ENCODE measurements around the gene CASP6. TPM values are rescaled to one million over a fixed set of nuclear protein-coding genes. Genes with fewer than 3 reads are reported as not detected.
A peak's percentile ranks its signal among the peaks of the same experiment; 100 is the strongest.

The CASP6 gene
- total RNA-seq: 45.3 and 47.9 TPM in 2 replicates

DNA sequence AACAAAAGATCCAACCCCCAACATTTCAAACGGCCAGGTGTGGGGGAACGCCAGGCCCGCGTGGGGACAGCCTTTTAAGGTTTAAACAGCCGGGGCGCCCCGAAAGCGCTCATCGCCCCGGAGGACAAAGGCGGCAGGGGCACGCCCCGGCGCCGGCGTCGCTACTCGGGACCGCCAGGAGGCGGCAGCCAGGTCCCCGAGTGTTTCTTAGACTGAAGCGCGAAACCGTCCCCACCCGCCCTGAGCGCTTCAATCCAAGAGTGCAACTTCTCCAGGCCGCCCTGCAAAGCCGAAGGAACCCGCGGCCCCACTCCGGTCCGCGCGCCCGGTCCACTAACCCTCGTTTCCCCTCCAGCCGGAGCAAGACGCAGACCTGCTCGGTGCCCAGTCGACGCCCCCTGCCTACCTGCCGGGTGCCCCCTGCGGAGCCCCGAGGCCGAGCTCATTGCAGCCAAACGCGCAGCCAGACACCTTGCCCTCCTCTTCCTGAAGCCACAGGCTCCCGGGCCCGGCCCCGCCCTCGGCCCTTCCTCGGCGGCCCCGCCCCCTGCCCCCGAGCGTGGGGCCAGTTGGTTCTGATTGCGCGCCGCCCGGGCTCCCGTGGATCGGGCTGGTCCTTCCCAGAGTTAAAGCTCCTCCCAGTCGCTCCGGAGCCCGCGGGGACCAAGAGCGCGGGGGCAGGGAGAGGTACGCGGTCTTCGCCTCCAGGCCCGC is at the start of gene CASP6:
CASP6 (minus strand) TSS at position 496 of the 714 bp plus-strand sequence; CDS start at position 446, 50 bp downstream.
- DNase-seq (ENCODE audit: low read depth in 2 of 2): peak in 1 of 2 donors; percentile 80

- no peak for DNase-seq (ENCODE audit: low read depth in 2 of 2)
These were observed 49.3 kb upstream of the CASP6 start for GRCh38 chr4:109752525-109752924.

GRCh38 chr4:109751852-109752251 is 48.6 kb upstream of the CASP6 start:
- no peak for DNase-seq (ENCODE audit: low read depth in 2 of 2)

GRCh38 chr4:109750652-109751244 is 47.5 kb upstream of the CASP6 start:
- no peak for DNase-seq (ENCODE audit: low read depth in 2 of 2)

- no peak for DNase-seq (ENCODE audit: low read depth in 2 of 2)
These were observed 46.3 kb upstream of the CASP6 start for GRCh38 chr4:109749388-109750082.

- DNase-seq (ENCODE audit: low read depth in 2 of 2): no peak
These were observed 44.9 kb upstream of the CASP6 start for GRCh38 chr4:109748114-109748513.

- DNase-seq (ENCODE audit: low read depth in 2 of 2): no peak
These were observed 43.5 kb upstream of the CASP6 start for GRCh38 chr4:109746728-109747127.

DNA sequence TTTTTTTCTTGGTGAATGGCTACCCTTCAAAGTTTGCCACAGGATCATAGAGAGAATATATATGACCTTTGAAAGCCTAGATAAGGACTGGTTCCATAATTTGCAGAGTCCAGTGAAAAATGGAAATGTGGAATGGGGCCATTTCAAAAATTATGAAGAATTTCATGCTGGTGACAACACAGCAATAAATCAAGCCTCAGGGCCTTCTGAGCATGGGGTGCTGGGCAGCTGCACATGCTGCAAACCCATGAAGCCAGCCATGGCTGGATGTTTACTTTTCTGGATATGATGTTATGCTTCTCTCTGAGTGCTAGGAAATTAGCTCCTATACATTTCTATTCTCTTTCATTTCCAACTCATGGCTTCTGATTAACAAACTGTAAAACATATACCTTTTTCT is 42.6 kb upstream of the CASP6 start:
- DNase-seq (ENCODE audit: low read depth in 2 of 2): no peak

- no peak for DNase-seq (ENCODE audit: low read depth in 2 of 2)
These were observed 36.3 kb upstream of the CASP6 start for GRCh38 chr4:109739547-109739946.

DNA sequence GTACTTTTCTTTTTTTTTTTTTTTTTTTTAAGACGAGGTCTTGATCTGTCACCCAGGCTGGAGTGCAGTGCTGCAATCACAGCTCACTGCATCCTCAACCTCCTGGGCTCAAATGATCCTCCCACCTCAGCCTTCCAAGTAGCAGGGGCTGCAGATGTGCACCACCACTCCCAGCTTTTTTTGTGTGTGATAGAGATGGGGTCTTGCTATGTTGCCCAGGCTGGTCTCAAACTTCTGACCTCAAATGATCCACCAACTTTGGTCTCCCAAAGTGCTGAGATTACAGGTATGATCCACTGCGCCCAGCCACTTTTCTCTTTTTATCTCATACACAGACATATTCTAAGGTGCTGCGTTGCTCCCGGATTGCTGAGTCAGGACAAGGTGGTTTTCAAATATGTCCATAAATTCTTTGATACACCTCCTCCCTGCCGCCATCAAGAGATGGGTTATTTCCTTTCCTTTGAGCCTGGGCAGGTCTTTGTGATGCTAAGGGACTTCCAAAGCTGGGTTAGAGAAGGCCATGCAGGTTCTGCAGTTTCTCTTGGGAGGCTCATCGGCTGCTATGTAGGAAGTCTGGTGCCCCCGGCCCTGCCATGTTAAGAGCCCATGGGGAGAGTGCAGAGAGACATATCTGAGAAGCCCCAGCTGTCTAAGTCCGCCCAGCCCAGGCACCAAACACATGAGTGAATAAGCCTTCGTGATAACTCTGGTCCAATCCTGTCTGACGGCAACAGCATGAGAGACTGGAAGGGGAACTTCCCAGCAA is 35.0 kb upstream of the CASP6 start:
- no peak for DNase-seq (ENCODE audit: low read depth in 2 of 2)

GRCh38 chr4:109735566-109736365 is 32.5 kb upstream of the CASP6 start:
- DNase-seq (ENCODE audit: low read depth in 2 of 2): no peak

DNA sequence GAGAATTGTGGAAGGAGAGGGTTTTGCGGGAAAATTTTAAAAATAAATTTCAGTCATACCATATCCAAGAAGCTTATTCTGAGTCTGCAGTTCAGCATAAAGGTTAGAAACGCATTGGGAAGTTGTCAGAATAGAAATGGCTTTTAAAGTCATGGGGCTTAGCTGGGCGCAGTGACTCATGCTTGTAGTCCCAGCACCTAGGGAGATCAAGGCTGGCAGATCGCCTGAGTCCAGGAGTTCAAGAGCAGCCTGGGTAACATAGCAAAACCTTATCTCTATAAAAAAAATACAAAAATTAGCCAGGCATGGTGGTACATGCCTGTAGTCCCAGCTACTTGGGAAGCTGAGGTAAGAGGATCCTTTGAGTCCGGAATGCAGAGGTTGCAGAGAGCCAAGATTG is 30.5 kb upstream of the CASP6 start:
- no peak for DNase-seq (ENCODE audit: low read depth in 2 of 2)

- no peak for DNase-seq (ENCODE audit: low read depth in 2 of 2)
These were observed 27.6 kb upstream of the CASP6 start for GRCh38 chr4:109730619-109731545.

DNA sequence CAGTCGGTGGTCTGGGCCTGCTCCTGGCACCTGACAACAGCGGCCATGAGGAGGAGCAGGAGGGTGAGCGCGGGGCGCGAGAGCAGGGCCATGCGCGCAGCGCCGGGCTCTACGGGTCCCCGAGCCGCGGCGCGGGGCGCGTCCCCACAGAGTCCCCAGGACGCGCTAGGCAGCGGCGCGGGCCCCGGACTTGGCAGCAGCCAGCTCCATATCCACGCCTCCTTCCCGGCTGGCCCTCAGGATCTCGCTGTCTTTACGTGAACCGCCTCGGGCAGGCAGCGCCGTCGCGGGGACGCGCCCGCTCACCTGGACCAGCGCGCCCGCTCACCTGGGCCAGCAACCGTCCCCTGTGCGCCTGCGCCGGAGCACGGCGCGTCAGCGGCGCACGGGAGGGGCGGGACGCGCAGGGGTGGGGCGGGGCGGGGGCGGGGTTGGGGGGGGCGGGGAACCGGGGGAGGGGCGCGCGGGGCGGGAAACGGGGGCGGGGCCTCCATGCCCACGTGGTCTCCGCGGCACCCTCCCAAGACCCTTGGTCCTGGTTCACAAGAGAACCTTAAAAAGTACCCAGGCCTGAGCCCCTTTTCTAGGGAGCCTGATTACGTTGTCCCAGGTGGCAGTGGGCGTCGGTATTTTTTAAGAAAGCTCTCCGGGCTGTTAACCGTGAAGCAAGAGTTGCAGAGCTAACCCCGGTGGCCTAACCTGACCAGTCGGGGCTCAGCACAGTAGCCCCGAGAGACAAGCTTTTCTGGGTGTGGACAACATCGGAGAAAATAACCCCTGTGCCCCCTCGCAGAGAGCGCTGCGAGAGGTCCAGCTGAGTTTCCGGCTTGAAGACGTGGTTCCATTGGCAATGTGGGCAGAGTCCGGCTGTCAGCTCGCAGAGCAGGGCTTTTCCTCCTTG is 26.7 kb upstream of the CASP6 start, which contains the start of gene PLA2G12A:
PLA2G12A (minus strand) TSS at position 353 of the 901 bp plus-strand sequence; CDS start at position 92, 261 bp downstream.
- DNase-seq (ENCODE audit: low read depth in 2 of 2): peak; percentile 23 to 61

DNA sequence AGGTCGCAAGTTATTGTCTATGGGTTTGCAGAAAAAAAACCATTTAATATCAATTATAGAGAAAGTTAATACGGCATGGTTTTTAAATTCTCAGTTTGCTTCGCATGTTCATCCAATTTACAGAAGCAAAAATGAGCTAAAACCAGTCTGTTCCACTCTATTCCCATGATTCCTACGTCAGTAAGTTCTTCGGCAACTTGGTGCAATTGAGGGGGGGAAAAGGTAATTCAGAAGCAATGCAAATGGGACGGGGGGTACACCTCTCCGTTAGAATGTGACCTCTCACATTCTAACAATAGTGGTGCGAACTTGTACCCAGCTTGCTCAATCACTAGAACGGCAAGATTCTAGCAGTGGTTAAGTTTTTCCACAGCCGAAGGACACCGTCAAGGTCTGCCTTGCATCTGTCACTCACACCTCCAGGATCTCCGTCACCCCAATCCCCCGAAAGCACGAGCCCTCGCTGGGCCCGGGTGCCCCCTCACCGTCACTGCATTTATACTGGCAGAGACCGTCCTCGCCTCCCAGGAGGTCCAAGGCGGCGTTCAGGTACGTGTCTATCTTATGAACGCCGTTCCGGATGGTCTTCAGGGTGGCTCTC is 26.0 kb upstream of the CASP6 start:
- peak in 1 of 2 donors; percentile 5 for DNase-seq (ENCODE audit: low read depth in 2 of 2)

- DNase-seq (ENCODE audit: low read depth in 2 of 2): no peak
These were observed 25.1 kb upstream of the CASP6 start for GRCh38 chr4:109728385-109728784.

DNA sequence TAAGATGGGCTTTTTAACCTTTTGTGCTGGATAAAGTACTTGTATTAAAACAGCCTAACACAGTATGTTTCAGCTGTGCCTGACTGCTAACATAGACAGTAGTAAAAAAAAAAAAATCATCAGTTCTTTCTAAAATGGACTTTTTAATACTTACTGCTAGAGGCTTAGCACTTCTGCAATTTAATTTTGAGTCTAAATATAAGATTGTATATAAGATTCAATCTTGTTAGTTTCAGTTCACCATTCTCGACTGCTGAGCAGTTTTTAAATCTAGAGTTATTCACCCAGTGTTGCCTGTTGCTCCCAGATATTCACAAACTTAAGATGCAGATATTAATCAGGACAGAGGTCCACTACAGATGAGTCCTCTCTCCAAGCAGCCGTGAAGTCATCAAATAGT is 19.9 kb upstream of the CASP6 start:
- no peak for DNase-seq (ENCODE audit: low read depth in 2 of 2)

GRCh38 chr4:109722357-109722756 is 19.1 kb upstream of the CASP6 start:
- DNase-seq (ENCODE audit: low read depth in 2 of 2): no peak

Measured in dermis microvascular lymphatic vessel endothelial cell (primary cell).